ENCODE measurements around the gene SLC6A19. TPM values are rescaled to one million over a fixed set of nuclear protein-coding genes. Genes with fewer than 3 reads are reported as not detected.

The SLC6A19 gene
- total RNA-seq, 1 donor from 2014 or later: not detected

GRCh38 chr5:1218351-1219080, 17.1 kb downstream of the SLC6A19 start:
- DNase-seq (ENCODE audit: low spot score in 2 of 2): no peak
- H3K27ac ChIP-seq: no peak overlapping the region
- H3K4me1 ChIP-seq: no peaks in the 10 kb centered on the region
- TF ChIP-seq CTCF (IDR thresholded peaks at IDR 0.05): no peak
- no peaks in the 10 kb centered on the region for H3K27me3 ChIP-seq
- no peak overlapping the region for H3K4me3 ChIP-seq
- intact Hi-C loops (cut with DNase I): no loop called here
- H3K9me3 ChIP-seq: no peaks in the 10 kb centered on the region
- H3K36me3 ChIP-seq: no peaks in the 10 kb centered on the region

GRCh38 chr5:1219098-1219767, 17.8 kb downstream of the SLC6A19 start:
- H3K4me1 ChIP-seq: no peaks in the 10 kb centered on the region
- H3K9me3 ChIP-seq: no peaks in the 10 kb centered on the region
- intact Hi-C loops (cut with DNase I): no loop called here
- no peak for DNase-seq (ENCODE audit: low spot score in 2 of 2)
- no peak for TF ChIP-seq CTCF (IDR thresholded peaks at IDR 0.05)
- H3K36me3 ChIP-seq: no peaks in the 10 kb centered on the region
- H3K4me3 ChIP-seq: no peak overlapping the region
- H3K27me3 ChIP-seq: no peaks in the 10 kb centered on the region
- no peak overlapping the region for H3K27ac ChIP-seq

DNA sequence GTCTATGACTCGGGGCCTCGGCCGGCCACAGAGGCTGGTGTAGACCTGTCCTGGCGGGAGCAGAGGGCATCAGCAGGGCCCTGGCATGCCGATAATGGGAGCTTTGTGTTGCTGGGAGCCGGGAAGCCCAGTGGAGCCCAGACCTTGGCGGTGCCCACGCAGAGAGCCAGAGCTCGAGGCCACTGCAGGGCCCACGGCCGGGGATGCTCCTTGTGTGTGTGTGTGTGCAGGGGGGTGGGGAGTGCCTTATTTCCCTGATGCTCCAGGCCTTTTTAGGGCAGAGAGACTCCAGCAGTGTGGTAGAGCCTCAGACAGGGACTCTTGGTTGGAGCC, 18.3 kb downstream of the SLC6A19 start:
- Histone ChIP-seq H3K36me3 (no peaks in the 10 kb centered on the region), H3K27ac (no peak overlapping the region), H3K27me3 (no peaks in the 10 kb centered on the region), H3K9me3 (no peaks in the 10 kb centered on the region), H3K4me1 (no peaks in the 10 kb centered on the region), H3K4me3 (no peak overlapping the region)
- intact Hi-C loops (cut with DNase I): no loop called here
- no peak for DNase-seq (ENCODE audit: low spot score in 2 of 2)
- TF ChIP-seq CTCF (IDR thresholded peaks at IDR 0.05): no peak

GRCh38 chr5:1220351-1220750, 19.0 kb downstream of the SLC6A19 start:
- Histone ChIP-seq H3K36me3 (no peaks in the 10 kb centered on the region), H3K9me3 (no peaks in the 10 kb centered on the region), H3K27ac (no peak overlapping the region), H3K27me3 (no peaks in the 10 kb centered on the region), H3K4me3 (no peak overlapping the region), H3K4me1 (no peaks in the 10 kb centered on the region)
- no peak for TF ChIP-seq CTCF (IDR thresholded peaks at IDR 0.05)
- intact Hi-C loops (cut with DNase I): no loop called here
- DNase-seq (ENCODE audit: low spot score in 2 of 2): no peak

GRCh38 chr5:1220831-1221230, 19.4 kb downstream of the SLC6A19 start:
- H3K4me1 ChIP-seq: no peaks in the 10 kb centered on the region
- intact Hi-C loops (cut with DNase I): no loop called here

More at GRCh38 chr5:1220831-1221230, 19.4 kb downstream of the SLC6A19 start:
- Histone ChIP-seq H3K9me3 (no peaks in the 10 kb centered on the region), H3K4me3 (no peak overlapping the region), H3K27me3 (no peaks in the 10 kb centered on the region), H3K27ac (no peak overlapping the region), H3K36me3 (no peaks in the 10 kb centered on the region)
- no peak for TF ChIP-seq CTCF (IDR thresholded peaks at IDR 0.05)
- DNase-seq (ENCODE audit: low spot score in 2 of 2): no peak

Data from ascending aorta (tissue), 2 donors.